Tibial nerve (tissue), 4 donors: ENCODE results near the gene OR2Z1.

Source experiments
- EP300 ChIP-seq, 2 donors: sonication (generic); formaldehyde crosslinking; IDR thresholded peaks; one replicate each; pipeline ENCODE4 v1.6.1; 2017; ENCODE audit warnings: antibody characterized with exemption in 2 of 2, mild to moderate bottlenecking in 1 of 2
- POLR2A ChIP-seq, 2 donors: fragments of 450-650 bp; IDR thresholded peaks; one replicate each; pipeline ENCODE4 v1.6.1; 2017; ENCODE audit warnings: antibody characterized with exemption in 2 of 2, mild to moderate bottlenecking in 2 of 2, moderate library complexity in 2 of 2
- TF ChIP-seq, protein P1 (sequence below), 5 experiments: fragments of 200-600 bp in 3 of 5; fragments of 450-650 bp in 2 of 5; sonication (generic) in 3 of 5; IDR thresholded peaks; one replicate each; pipeline ENCODE4 v1.5.1; 2016 to 2019; ENCODE audit warnings: antibody characterized with exemption in 5 of 5, mild to moderate bottlenecking in 3 of 5, moderate library complexity in 2 of 5

DNA sequence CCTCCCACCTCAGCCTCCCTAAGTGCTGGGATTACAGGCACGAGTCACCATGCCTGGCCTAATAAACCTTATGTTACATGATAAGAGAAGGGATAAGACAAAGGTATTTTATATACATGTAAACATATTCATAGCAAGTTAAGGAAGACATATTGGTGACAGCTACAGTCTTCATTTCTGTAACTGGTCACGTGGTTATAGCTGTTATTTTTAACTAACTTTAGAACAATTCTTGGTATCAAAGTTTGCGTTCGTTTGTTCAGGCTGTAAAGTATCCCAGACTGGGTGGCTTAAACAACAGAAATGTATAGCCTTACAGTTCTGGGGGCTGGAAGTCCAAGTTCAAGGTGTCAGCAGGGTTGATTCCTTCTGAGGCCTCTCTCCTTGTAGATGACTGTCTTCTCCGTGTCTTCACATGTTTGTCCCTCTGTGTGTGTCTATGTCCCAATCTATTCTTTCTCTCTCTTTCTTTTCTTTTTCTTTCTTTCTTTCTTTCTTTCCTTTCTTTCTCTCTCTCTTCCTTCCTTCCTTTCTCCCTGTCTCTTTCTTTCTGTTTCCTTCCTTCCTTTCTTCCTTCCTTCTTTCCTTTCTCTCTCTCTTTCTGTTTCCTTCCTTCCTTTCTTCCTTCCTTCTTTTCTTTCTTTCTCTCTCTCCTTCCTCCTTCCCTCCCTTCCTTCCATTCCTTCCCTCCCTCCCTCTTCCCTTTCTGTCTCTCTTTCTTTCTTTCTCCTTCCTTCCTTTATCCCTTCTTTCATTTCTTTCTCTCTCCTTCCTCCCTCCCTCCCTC, 30.5 kb upstream of the OR2Z1 start:
- TF ChIP-seq EP300 (IDR thresholded peaks at IDR 0.05) (no peak), POLR2A (IDR thresholded peaks at IDR 0.05) (no peak)
- TF ChIP-seq, protein P1, sequence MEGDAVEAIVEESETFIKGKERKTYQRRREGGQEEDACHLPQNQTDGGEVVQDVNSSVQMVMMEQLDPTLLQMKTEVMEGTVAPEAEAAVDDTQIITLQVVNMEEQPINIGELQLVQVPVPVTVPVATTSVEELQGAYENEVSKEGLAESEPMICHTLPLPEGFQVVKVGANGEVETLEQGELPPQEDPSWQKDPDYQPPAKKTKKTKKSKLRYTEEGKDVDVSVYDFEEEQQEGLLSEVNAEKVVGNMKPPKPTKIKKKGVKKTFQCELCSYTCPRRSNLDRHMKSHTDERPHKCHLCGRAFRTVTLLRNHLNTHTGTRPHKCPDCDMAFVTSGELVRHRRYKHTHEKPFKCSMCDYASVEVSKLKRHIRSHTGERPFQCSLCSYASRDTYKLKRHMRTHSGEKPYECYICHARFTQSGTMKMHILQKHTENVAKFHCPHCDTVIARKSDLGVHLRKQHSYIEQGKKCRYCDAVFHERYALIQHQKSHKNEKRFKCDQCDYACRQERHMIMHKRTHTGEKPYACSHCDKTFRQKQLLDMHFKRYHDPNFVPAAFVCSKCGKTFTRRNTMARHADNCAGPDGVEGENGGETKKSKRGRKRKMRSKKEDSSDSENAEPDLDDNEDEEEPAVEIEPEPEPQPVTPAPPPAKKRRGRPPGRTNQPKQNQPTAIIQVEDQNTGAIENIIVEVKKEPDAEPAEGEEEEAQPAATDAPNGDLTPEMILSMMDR (IDR thresholded peaks at IDR 0.05) = no peak
